Heart left ventricle (tissue), 13 donors: Measurements from ENCODE around the gene DUOXA1.

Experiments
- POLR2A ChIP-seq, 2 donors: fragments of 450-650 bp; IDR thresholded peaks; one replicate each; pipeline ENCODE4 v1.6.1; 2017; ENCODE audit warnings: antibody characterized with exemption in 2 of 2, mild to moderate bottlenecking in 2 of 2, moderate library complexity in 2 of 2
- TF ChIP-seq, protein P1 (sequence below), 12 donors: fragments of 200-600 bp; sonication (generic) in 4 of 12; IDR thresholded peaks; one replicate each; pipeline versions ENCODE4 v1.5.0 to v1.8.0; 2018 to 2022; ENCODE audit warnings: antibody characterized with exemption in 12 of 12, mild to moderate bottlenecking in 5 of 12
- donor health status: ischemic (EF 13 %, LVEDD 7.1; RV severe dilation, severe dysfunction).
- donor health status: DM: no; HTN: yes; CAD: no.
- donor health status: DM: no; HTN: no; CAD: no.
- donor health status: ischemic (EF 25% LVEDD 6.9; RV normal size, moderate dysfunction).
- donor health status: ischemic (EF 25% LVEDD 5.7; RV mildly dilated, moderate dysfunction).
- donor health status: ischemic (EF 35%, LVEDD 5.7; RV mildly dilated, moderate dysfunction).
- donor health status: nonischemic (EF 11% LVEDD 7.7; RV severe dilation, severe dysfunction).
- donor health status: DM: yes; HTN: yes; CAD: no.
- donor health status: PGD.
- donor health status: ischemic (EF 29% LVEDD 5.4; RV normal size, mild dysfunction).
- donor health status: nonischemic (EF 23%, LVEDD 6.1; RV moderate dilation, normal function).

DNA sequence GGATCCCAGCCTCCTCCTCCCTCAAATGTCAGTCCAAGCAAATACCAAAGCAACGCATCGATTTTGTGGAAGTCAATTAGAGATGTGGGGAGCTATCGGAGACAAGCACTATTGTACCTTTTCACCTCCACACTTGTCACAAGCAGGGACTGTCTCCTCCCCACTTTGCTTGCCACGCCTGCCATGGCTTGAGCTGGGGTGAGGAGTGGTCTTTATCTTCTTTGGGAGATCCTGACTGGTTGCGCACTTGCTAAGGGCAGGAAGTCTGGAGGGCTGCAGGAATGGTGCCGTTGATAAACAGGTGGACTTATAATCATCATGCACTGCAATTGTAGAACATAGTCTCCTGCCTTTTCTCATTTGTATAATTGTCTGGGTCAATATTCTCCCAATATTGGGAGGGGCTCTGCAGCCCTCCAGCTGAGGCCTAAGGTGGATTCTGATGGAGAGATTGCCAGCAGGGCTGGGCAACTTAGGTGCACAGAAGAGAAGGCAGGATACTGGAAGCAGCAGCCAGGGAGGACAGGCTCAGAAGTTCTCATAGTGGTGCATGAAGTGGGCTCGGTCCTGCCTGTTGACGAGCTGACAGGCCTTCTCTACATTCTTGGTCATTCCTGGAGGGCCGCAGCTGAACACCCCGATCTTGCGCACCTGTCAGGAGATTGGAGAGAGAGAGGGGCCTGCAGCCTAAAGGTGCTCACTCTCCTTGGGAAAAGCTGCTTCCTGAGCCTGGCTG, 35.9 kb downstream of the DUOXA1 start:
- TF ChIP-seq, protein P1, sequence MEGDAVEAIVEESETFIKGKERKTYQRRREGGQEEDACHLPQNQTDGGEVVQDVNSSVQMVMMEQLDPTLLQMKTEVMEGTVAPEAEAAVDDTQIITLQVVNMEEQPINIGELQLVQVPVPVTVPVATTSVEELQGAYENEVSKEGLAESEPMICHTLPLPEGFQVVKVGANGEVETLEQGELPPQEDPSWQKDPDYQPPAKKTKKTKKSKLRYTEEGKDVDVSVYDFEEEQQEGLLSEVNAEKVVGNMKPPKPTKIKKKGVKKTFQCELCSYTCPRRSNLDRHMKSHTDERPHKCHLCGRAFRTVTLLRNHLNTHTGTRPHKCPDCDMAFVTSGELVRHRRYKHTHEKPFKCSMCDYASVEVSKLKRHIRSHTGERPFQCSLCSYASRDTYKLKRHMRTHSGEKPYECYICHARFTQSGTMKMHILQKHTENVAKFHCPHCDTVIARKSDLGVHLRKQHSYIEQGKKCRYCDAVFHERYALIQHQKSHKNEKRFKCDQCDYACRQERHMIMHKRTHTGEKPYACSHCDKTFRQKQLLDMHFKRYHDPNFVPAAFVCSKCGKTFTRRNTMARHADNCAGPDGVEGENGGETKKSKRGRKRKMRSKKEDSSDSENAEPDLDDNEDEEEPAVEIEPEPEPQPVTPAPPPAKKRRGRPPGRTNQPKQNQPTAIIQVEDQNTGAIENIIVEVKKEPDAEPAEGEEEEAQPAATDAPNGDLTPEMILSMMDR (IDR thresholded peaks at IDR 0.05): no peak
- no peak for TF ChIP-seq POLR2A (IDR thresholded peaks at IDR 0.05)
